Suprapubic skin (tissue), 4 donors: Measurements from ENCODE around the gene DLEU7. TPM values are rescaled to one million over a fixed set of nuclear protein-coding genes. Genes with fewer than 3 reads are reported as not detected.

Experiments used
- DNase-seq, 2 donors: peaks; one replicate each; pipeline ENCODE4 v3.0.0-alpha.2; 2019; ENCODE audit warnings: low spot score in 2 of 2
- H3K27ac ChIP-seq: fragments of 200-600 bp; sonication (generic); one replicate; pipeline ENCODE4 v1.5.1; 2019
- H3K27me3 ChIP-seq: fragments of 200-600 bp; sonication (generic); one replicate; pipeline ENCODE4 v1.5.1; 2019
- H3K36me3 ChIP-seq: fragments of 200-600 bp; sonication (generic); one replicate; pipeline ENCODE4 v1.5.1; 2019
- H3K4me1 ChIP-seq: fragments of 200-600 bp; sonication (generic); one replicate; pipeline ENCODE4 v1.5.1; 2019
- H3K4me3 ChIP-seq: fragments of 200-600 bp; sonication (generic); one replicate; pipeline ENCODE4 v1.5.1; 2019; ENCODE audit warnings: mild to moderate bottlenecking
- H3K9me3 ChIP-seq: fragments of 200-600 bp; sonication (generic); one replicate; pipeline ENCODE4 v1.5.1; 2019
- EP300 ChIP-seq: sonication (generic); formaldehyde crosslinking; IDR thresholded peaks from one replicate; pipeline ENCODE4 v1.6.1; 2017; ENCODE audit warnings: antibody characterized with exemption
- POLR2A ChIP-seq, 2 donors: fragments of 450-650 bp; IDR thresholded peaks; one replicate each; pipeline ENCODE4 v1.6.1; 2017; ENCODE audit warnings: antibody characterized with exemption in 2 of 2, mild to moderate bottlenecking in 2 of 2, moderate library complexity in 2 of 2
- POLR2AphosphoS5 ChIP-seq, 3 donors: sonication (generic); formaldehyde crosslinking; IDR thresholded peaks; one replicate each; pipeline ENCODE4 v1.6.1; 2017; ENCODE audit warnings: antibody characterized with exemption in 3 of 3
- WGBS: methylation state at CpG from one replicate; pipeline ENCODE4 v1.1.5; 2018; 5-methylcytosine and 5-hydroxymethylcytosine counted together
- total RNA-seq, 4 donors: library from RNA; depleted of rRNA; stranded (reverse); fragments of >200 nt; gene quantifications; one replicate each; pipeline ENCODE4 v1.1.0, GENCODE V29; 2016
- TF ChIP-seq, protein P1 (sequence below), 2 donors: fragments of 200-600 bp in 1 of 2; fragments of 450-650 bp in 1 of 2; sonication (generic) in 1 of 2; IDR thresholded peaks; one replicate each; pipeline ENCODE4 v1.5.1; 2016 to 2019; ENCODE audit warnings: antibody characterized with exemption in 2 of 2, mild to moderate bottlenecking in 1 of 2, moderate library complexity in 1 of 2

Gene DLEU7
- total RNA-seq, 4 donors from 2014 or later = not detected

- no peaks in the 10 kb centered on the region for H3K4me1 ChIP-seq
- 67% methylated on average over 9 of the region's 9 CpGs for WGBS
- no peak overlapping the region for H3K27ac ChIP-seq
- no peak for DNase-seq
- TF ChIP-seq POLR2AphosphoS5 (IDR thresholded peaks at IDR 0.05) = no peak
- TF ChIP-seq, protein P1, sequence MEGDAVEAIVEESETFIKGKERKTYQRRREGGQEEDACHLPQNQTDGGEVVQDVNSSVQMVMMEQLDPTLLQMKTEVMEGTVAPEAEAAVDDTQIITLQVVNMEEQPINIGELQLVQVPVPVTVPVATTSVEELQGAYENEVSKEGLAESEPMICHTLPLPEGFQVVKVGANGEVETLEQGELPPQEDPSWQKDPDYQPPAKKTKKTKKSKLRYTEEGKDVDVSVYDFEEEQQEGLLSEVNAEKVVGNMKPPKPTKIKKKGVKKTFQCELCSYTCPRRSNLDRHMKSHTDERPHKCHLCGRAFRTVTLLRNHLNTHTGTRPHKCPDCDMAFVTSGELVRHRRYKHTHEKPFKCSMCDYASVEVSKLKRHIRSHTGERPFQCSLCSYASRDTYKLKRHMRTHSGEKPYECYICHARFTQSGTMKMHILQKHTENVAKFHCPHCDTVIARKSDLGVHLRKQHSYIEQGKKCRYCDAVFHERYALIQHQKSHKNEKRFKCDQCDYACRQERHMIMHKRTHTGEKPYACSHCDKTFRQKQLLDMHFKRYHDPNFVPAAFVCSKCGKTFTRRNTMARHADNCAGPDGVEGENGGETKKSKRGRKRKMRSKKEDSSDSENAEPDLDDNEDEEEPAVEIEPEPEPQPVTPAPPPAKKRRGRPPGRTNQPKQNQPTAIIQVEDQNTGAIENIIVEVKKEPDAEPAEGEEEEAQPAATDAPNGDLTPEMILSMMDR (IDR thresholded peaks at IDR 0.05) = no peak
- H3K9me3 ChIP-seq = peaks cover 3% of the 10 kb centered on the region
- H3K27me3 ChIP-seq = no peaks in the 10 kb centered on the region
- H3K4me3 ChIP-seq = no peak overlapping the region
- no peaks in the 10 kb centered on the region for H3K36me3 ChIP-seq
Measured at GRCh38 chr13:50780201-50781015, 63.1 kb downstream of the DLEU7 start.

- no peak for TF ChIP-seq POLR2A (IDR thresholded peaks at IDR 0.05)
- no peak for TF ChIP-seq EP300
- TF ChIP-seq, protein P1 (IDR thresholded peaks at IDR 0.05) = no peak
- TF ChIP-seq POLR2AphosphoS5 (IDR thresholded peaks at IDR 0.05) = no peak
- H3K4me3 ChIP-seq = no peak overlapping the region
- H3K27ac ChIP-seq = no peak overlapping the region
- 90% methylated on average over 7 of the region's 8 CpGs for WGBS
- DNase-seq = no peak
- H3K9me3 ChIP-seq = peaks cover 5% of the 10 kb centered on the region
- no peaks in the 10 kb centered on the region for H3K27me3 ChIP-seq
- H3K4me1 ChIP-seq = no peaks in the 10 kb centered on the region
- no peaks in the 10 kb centered on the region for H3K36me3 ChIP-seq
Measured at GRCh38 chr13:50779443-50780200, 63.9 kb downstream of the DLEU7 start.

Other genes with a start within 250 kb of the DLEU7 start
- gene RNASEH2B, start 66.1 kb upstream of the DLEU7 start, total RNA-seq = 10 to 100 TPM; 11.0 to 39.9 (median 21.7) TPM